Gastroesophageal sphincter (tissue), 3 donors: ENCODE measurements around the gene DDTL.
"Not testable (repeated sequence)": the region's sequence is repeated elsewhere in the genome, so short reads cannot be mapped to it uniquely, and the experiment has no call there.

ENCODE experiments used
- EP300 ChIP-seq: sonication (generic); formaldehyde crosslinking; IDR thresholded peaks from one replicate; pipeline ENCODE4 v1.6.1; 2017; ENCODE audit warnings: antibody characterized with exemption, mild to moderate bottlenecking
- POLR2AphosphoS5 ChIP-seq: sonication (generic); formaldehyde crosslinking; IDR thresholded peaks from one replicate; pipeline ENCODE4 v1.6.1; 2017; ENCODE audit warnings: antibody characterized with exemption
- TF ChIP-seq, protein P1 (sequence below), 4 experiments: fragments of 200-600 bp in 2 of 4; fragments of 450-650 bp in 2 of 4; sonication (generic) in 1 of 4; IDR thresholded peaks; one replicate each; pipeline ENCODE4 v1.5.1; 2017 to 2019; ENCODE audit warnings: antibody characterized with exemption in 4 of 4, mild to moderate bottlenecking in 2 of 4, moderate library complexity in 2 of 4

DNA sequence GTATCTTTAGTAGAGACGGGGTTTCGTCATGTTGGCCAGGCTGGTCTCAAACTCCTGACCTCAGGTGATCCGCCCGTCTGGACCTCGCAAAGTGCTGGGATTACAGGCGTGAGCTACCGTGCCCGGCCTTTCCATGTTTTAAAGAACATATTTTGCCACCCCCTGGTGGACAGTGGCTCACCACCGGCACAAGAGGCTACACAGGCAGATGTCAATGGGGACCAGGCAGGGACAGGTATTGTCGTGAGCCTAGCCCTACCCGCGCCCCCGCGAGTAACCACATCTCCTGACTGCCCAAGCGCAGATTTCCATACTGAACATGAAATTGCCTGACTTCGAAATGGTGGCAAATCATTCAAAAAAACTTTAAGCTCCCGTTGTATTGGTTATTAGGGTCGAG is 594 bp upstream of the DDTL start:
- TF ChIP-seq, protein P1, sequence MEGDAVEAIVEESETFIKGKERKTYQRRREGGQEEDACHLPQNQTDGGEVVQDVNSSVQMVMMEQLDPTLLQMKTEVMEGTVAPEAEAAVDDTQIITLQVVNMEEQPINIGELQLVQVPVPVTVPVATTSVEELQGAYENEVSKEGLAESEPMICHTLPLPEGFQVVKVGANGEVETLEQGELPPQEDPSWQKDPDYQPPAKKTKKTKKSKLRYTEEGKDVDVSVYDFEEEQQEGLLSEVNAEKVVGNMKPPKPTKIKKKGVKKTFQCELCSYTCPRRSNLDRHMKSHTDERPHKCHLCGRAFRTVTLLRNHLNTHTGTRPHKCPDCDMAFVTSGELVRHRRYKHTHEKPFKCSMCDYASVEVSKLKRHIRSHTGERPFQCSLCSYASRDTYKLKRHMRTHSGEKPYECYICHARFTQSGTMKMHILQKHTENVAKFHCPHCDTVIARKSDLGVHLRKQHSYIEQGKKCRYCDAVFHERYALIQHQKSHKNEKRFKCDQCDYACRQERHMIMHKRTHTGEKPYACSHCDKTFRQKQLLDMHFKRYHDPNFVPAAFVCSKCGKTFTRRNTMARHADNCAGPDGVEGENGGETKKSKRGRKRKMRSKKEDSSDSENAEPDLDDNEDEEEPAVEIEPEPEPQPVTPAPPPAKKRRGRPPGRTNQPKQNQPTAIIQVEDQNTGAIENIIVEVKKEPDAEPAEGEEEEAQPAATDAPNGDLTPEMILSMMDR (IDR thresholded peaks at IDR 0.05), result not testable (repeated sequence)
- not testable (repeated sequence) for TF ChIP-seq EP300, POLR2AphosphoS5
